A673 (cell line): Measurements from ENCODE around the gene OTOA. TPM values are rescaled to one million over a fixed set of nuclear protein-coding genes. Genes with fewer than 3 reads are reported as not detected.

ENCODE experiments used
- Bru-seq: library from RNA; stranded (reverse); fragments of 400-500 nt; gene quantifications from one replicate; lab custom pipeline; 2021; lab: Mats Ljungman, UMichigan
- BruChase-seq, 2 experiments: library from RNA; stranded (reverse); fragments of 400-500 nt; gene quantifications; one replicate each; lab custom pipeline; 2021; lab: Mats Ljungman, UMichigan
- BruUV-seq: library from RNA; stranded (reverse); fragments of 400-500 nt; replicated peaks from 2 replicates; lab custom pipeline; 2021; lab: Mats Ljungman, UMichigan
- CTCF ChIA-PET: fragments of 300-600 bp; sonication (Branson Sonifier 250); formaldehyde crosslinking; loops from one replicate; lab custom pipeline; 2022; ENCODE audit warnings: antibody characterized with exemption; lab: Charles Lee
- POLR2A ChIA-PET: fragments of 300-600 bp; sonication (Branson Sonifier 250); formaldehyde crosslinking; loops from one replicate; lab custom pipeline; 2022; ENCODE audit warnings: antibody characterized with exemption; ENCODE audit not compliant: low non-redundant PET; lab: Charles Lee
- DNase-seq: peaks from one replicate; pipeline ENCODE4 v3.0.0-alpha.2; 2015; ENCODE audit warnings: low spot score
- H3K27ac ChIP-seq: fragments of 200-600 bp; sonication (generic); 2 replicates; pipeline ENCODE4 v1.5.1; 2016; ENCODE audit warnings: mixed run types, low read depth, mild to moderate bottlenecking, mixed read lengths, antibody characterized with exemption, low read length; ENCODE audit not compliant: poor library complexity, severe bottlenecking
- H3K27me3 ChIP-seq: fragments of 200-600 bp; sonication (generic); replicated peaks from 2 replicates; pipeline ENCODE4 v1.6.1; 2017; ENCODE audit warnings: mixed run types, low read depth, mild to moderate bottlenecking, mixed read lengths, antibody characterized with exemption, low read length; ENCODE audit not compliant: insufficient read depth, poor library complexity
- H3K36me3 ChIP-seq: fragments of 200-600 bp; sonication (generic); 2 replicates; pipeline ENCODE4 v1.6.1; 2016; ENCODE audit warnings: mixed run types, mild to moderate bottlenecking, mixed read lengths, antibody characterized with exemption, low read length; ENCODE audit not compliant: insufficient read depth, poor library complexity, severe bottlenecking
- H3K4me1 ChIP-seq: fragments of 200-600 bp; sonication (generic); 2 replicates; pipeline ENCODE4 v1.6.1; 2017; ENCODE audit warnings: mixed run types, mild to moderate bottlenecking, mixed read lengths, antibody characterized with exemption, low read length; ENCODE audit not compliant: insufficient read depth, poor library complexity, severe bottlenecking
- H3K4me3 ChIP-seq: fragments of 200-600 bp; sonication (generic); 2 replicates; pipeline ENCODE4 v1.5.1; 2016; ENCODE audit warnings: low read depth, mixed run types, mild to moderate bottlenecking, mixed read lengths, low read length; ENCODE audit not compliant: poor library complexity, severe bottlenecking
- H3K9me3 ChIP-seq: fragments of 200-600 bp; sonication (generic); 2 replicates; pipeline ENCODE4 v1.6.1; 2016; ENCODE audit warnings: mixed run types, low read depth, mild to moderate bottlenecking, mixed read lengths, antibody characterized with exemption, low read length; ENCODE audit not compliant: poor library complexity, severe bottlenecking
- CTCF ChIP-seq: fragments of 300-800, 200-600 bp; sonication (generic); conservative IDR thresholded peaks from 2 replicates; pipeline ENCODE4 v1.5.1; 2017; ENCODE audit warnings: low read depth, mild to moderate bottlenecking, antibody characterized with exemption, low read length, moderate library complexity, mixed read lengths
- EZH2 ChIP-seq: fragments of 200-600 bp; sonication (generic); IDR thresholded peaks from 2 replicates; pipeline ENCODE4 v1.6.1; 2017; ENCODE audit warnings: borderline replicate concordance, low read depth, mild to moderate bottlenecking, mixed read lengths, antibody characterized with exemption, low read length; ENCODE audit not compliant: poor library complexity, severe bottlenecking
- intact Hi-C: fragments of 100-400 bp; cut with micrococcal nuclease; formaldehyde crosslinking; loops from one replicate; pipeline ENCODE4 v1.10.0; 2022; ENCODE audit not compliant: unreplicated experiment
- long read RNA-seq: library from polyadenylated mRNA; stranded (forward); transcript quantifications from one replicate; pipeline ENCODE4 v2.0.0, GENCODE V29; 2022
- total RNA-seq: library from RNA; stranded (reverse); gene quantifications from 2 replicates; pipeline ENCODE4 v1.2.3, GENCODE V29; 2021

The OTOA gene
- total RNA-seq (0.13 TPM in 1 of 2 replicates, not detected in the other), Bru-seq, nascent RNA (percentile 16 among the genes with signal in this experiment), BruChase-seq, experiment 1, labeled RNA remaining after a 2-hour chase (percentile 13 among the genes with signal in this experiment), BruChase-seq, experiment 2, labeled RNA remaining after a 6-hour chase (percentile 21 among the genes with signal in this experiment)
- long read RNA-seq: 0 reads

GRCh38 chr16:21663889-21664647, at the start of gene OTOA:
Gene OTOA (plus strand): TSS chr16:21663968. CDS start chr16:21678515, 14,547 bp downstream.
- POLR2A ChIA-PET: no interaction called here
- Histone ChIP-seq H3K4me3 (peak within 1 kb of the TSS; percentile 24), H3K27me3 (no peaks in the 10 kb centered on the region), H3K9me3 (no peaks in the 10 kb centered on the region), H3K27ac (no peak within 1 kb of the TSS), H3K4me1 (no peaks in the 10 kb centered on the region), H3K36me3 (no peaks in the 10 kb centered on the region)
- DNase-seq: no peak
- TF ChIP-seq CTCF (no peak), EZH2 (no peak)
- CTCF ChIA-PET: interaction anchor here (0.5 kb wide), 1 partner anchor 23 kb away, joined by 3 read pairs; no protein-coding TSS in a partner anchor
- no TSS peak for BruUV-seq
- intact Hi-C loops: no loop called here

- Histone ChIP-seq H3K4me3 (no peak overlapping the region), H3K36me3 (peaks cover 6% of the 10 kb centered on the region), H3K4me1 (peaks cover 75% of the 10 kb centered on the region), H3K27me3 (no peaks in the 10 kb centered on the region), H3K27ac (peak overlapping the region; percentile 22), H3K9me3 (no peaks in the 10 kb centered on the region)
- ChIA-PET CTCF (no interaction called here), POLR2A (no interaction called here)
- intact Hi-C loops: no loop called here
- peak; percentile 21 for DNase-seq
- TF ChIP-seq EZH2: no peak
- TF ChIP-seq CTCF: peak; percentile 42
- no TSS peak for BruUV-seq
Observed at GRCh38 chr16:21614896-21615295, 48.9 kb upstream of the OTOA start.

- peaks cover 48% of the 10 kb centered on the region for H3K4me1 ChIP-seq
- no peaks in the 10 kb centered on the region for H3K27me3 ChIP-seq
- TF ChIP-seq CTCF (no peak), EZH2 (no peak)
- H3K36me3 ChIP-seq: peaks cover 6% of the 10 kb centered on the region
- H3K9me3 ChIP-seq: no peaks in the 10 kb centered on the region
- no peak overlapping the region for H3K4me3 ChIP-seq
- CTCF ChIA-PET: no interaction called here
- BruUV-seq: no TSS peak
- POLR2A ChIA-PET: no interaction called here
- intact Hi-C loops: no loop called here
- peak; percentile 42 for DNase-seq
- H3K27ac ChIP-seq: peak overlapping the region; percentile 53
Observed at GRCh38 chr16:21617607-21618006, 46.2 kb upstream of the OTOA start.
